HepG2 (cell line): ENCODE results near the gene RAC2. TPM values are rescaled to one million over a fixed set of nuclear protein-coding genes. Genes with fewer than 3 reads are reported as not detected.

Experiments
- ATAC-seq: fragments of 200-7000 bp; cut with Tn5 transposase; 3 replicates; pipeline ENCODE4 v1.9.1; 2020; ENCODE audit warnings: mild to moderate bottlenecking, moderate library complexity
- BruUV-seq: library from RNA; stranded (reverse); fragments of 400-500 nt; replicated peaks from 2 replicates; lab custom pipeline; 2021; lab: Mats Ljungman, UMichigan
- CTCF ChIA-PET: fragments of 300-600 bp; formaldehyde crosslinking; extraction: SDS; loops from one replicate; lab custom pipeline; 2021; ENCODE audit warnings: low total read pairs, inconsistent platforms, low intra/inter-chr PET ratio; lab: Yijun Ruan, JAX
- POLR2A ChIA-PET: fragments of 350-600 bp; sonication (Branson Sonifier 250); formaldehyde crosslinking; loops from one replicate; lab custom pipeline; 2020; ENCODE audit warnings: antibody characterized with exemption, inconsistent platforms; lab: Yijun Ruan, JAX
- DNase-seq: peaks from one replicate; pipeline ENCODE4 v3.0.0-alpha.2; 2015; ENCODE audit warnings: low spot score
- FAIRE-seq: peaks from 3 replicates; lab custom pipeline; 2011; peaks lifted over from hg19 to GRCh38; lab: Jason Lieb, UNC
- H2AFZ ChIP-seq: one replicate; pipeline ENCODE4 v1.6.1; 2011; ENCODE audit warnings: low read length, inconsistent platforms
- H3K27ac ChIP-seq: fragments of 300-600 bp; 3 replicates; pipeline ENCODE4 v1.8.0; 2011; ENCODE audit warnings: mixed run types, mild to moderate bottlenecking, mixed read lengths, low read length, inconsistent platforms; ENCODE audit not compliant: insufficient read depth; ENCODE audit errors: extremely low read length
- H3K27me3 ChIP-seq, 2 experiments: fragments of 200-600 bp in 1 of 2; 2 replicates in 1 of 2; 3 replicates in 1 of 2; pipeline versions ENCODE4 v1.6.0 to v1.8.0; 2011; ENCODE audit warnings: low read length in 2 of 2, mild to moderate bottlenecking in 2 of 2, moderate library complexity in 2 of 2, inconsistent platforms in 1 of 2; ENCODE audit not compliant: insufficient read depth in 2 of 2, control insufficient read depth in 1 of 2
- H3K36me3 ChIP-seq, 2 experiments: fragments of 200-600 bp in 1 of 2; replicated peaks in 1 of 2; 2 replicates in 1 of 2; 3 replicates in 1 of 2; pipeline versions ENCODE4 v1.5.1 to v1.8.0; 2011; ENCODE audit warnings: low read length in 2 of 2, inconsistent platforms in 1 of 2; ENCODE audit not compliant: insufficient read depth in 2 of 2, control insufficient read depth in 1 of 2
- H3K4me1 ChIP-seq: 2 replicates; pipeline ENCODE4 v1.5.1; 2012; ENCODE audit warnings: low read length, inconsistent platforms; ENCODE audit not compliant: insufficient read depth
- H3K4me2 ChIP-seq: 2 replicates; pipeline ENCODE4 v1.6.0; 2011; ENCODE audit warnings: low read depth, low read length, inconsistent platforms
- H3K4me3 ChIP-seq, 3 experiments: fragments of 200-600 bp in 1 of 3; sonication (generic), shearing (Covaris generic) in 1 of 3; replicated peaks in 1 of 3; 2 replicates each; pipeline ENCODE4 v1.5.1; 2011 to 2016; ENCODE audit warnings: low read length in 3 of 3, inconsistent platforms in 2 of 3, low read depth in 2 of 3, mild to moderate bottlenecking in 2 of 3, control low read depth in 1 of 3, mixed read lengths in 1 of 3; ENCODE audit not compliant: insufficient read depth in 1 of 3
- H3K79me2 ChIP-seq: one replicate; pipeline ENCODE4 v1.6.1; 2011; ENCODE audit warnings: low read length, inconsistent platforms; ENCODE audit not compliant: insufficient read depth
- H3K9ac ChIP-seq: 2 replicates; pipeline ENCODE4 v1.6.0; 2011; ENCODE audit warnings: mild to moderate bottlenecking, low read depth, low read length, inconsistent platforms; ENCODE audit not compliant: insufficient read depth
- H3K9me3 ChIP-seq: 2 replicates; pipeline ENCODE4 v1.5.1; 2012; ENCODE audit warnings: mild to moderate bottlenecking, low read length
- H4K20me1 ChIP-seq: 2 replicates; pipeline ENCODE4 v1.6.0; 2011; ENCODE audit warnings: inconsistent platforms, mild to moderate bottlenecking, low read length, moderate library complexity; ENCODE audit not compliant: insufficient read depth
- ATF5 ChIP-seq: sonication (generic); formaldehyde crosslinking; IDR thresholded peaks from 2 replicates; pipeline ENCODE4 v1.4.0; 2020; ENCODE audit warnings: mild to moderate bottlenecking, low read depth, missing genetic modification reagents
- DPF2 ChIP-seq: sonication (generic); formaldehyde crosslinking; IDR thresholded peaks from 2 replicates; pipeline ENCODE4 v1.4.0; 2020; ENCODE audit warnings: mild to moderate bottlenecking, low read depth, missing genetic modification reagents, borderline replicate concordance
- E2F5 ChIP-seq: sonication (generic); formaldehyde crosslinking; conservative IDR thresholded peaks from 2 replicates; pipeline ENCODE4 v1.4.0; 2020; ENCODE audit warnings: missing genetic modification reagents
- FOXJ3 ChIP-seq: sonication (generic); formaldehyde crosslinking; IDR thresholded peaks from 2 replicates; pipeline ENCODE4 v1.4.0; 2020; ENCODE audit warnings: missing genetic modification reagents, mild to moderate bottlenecking, borderline replicate concordance
- HMG20B ChIP-seq: conservative IDR thresholded peaks from 2 replicates; pipeline ENCODE4 v1.6.1; 2016; ENCODE audit warnings: missing genetic modification reagents, missing compliant biosample characterization
- KLF13 ChIP-seq: sonication (generic); formaldehyde crosslinking; IDR thresholded peaks from 2 replicates; pipeline ENCODE4 v1.4.0; 2020; ENCODE audit warnings: mild to moderate bottlenecking, missing genetic modification reagents
- NFE2L1 ChIP-seq: sonication (generic); formaldehyde crosslinking; IDR thresholded peaks from 2 replicates; pipeline ENCODE4 v1.4.0; 2020; ENCODE audit warnings: missing genetic modification reagents, mild to moderate bottlenecking, borderline replicate concordance
- RBM39 ChIP-seq: fragments of 200-400 bp; formaldehyde crosslinking; IDR thresholded peaks from one replicate; pipeline ENCODE4 v1.6.1; 2018; ENCODE audit warnings: antibody characterized with exemption, mild to moderate bottlenecking, low read depth, low read length; ENCODE audit not compliant: poor library complexity, severe bottlenecking
- TGIF2 ChIP-seq: IDR thresholded peaks from 2 replicates; pipeline ENCODE4 v1.6.1; 2016; ENCODE audit warnings: control low read depth, missing compliant biosample characterization
- ZBTB3 ChIP-seq: sonication (generic); formaldehyde crosslinking; IDR thresholded peaks from 2 replicates; pipeline ENCODE4 v1.4.0; 2020; ENCODE audit warnings: low read depth, mild to moderate bottlenecking, moderate library complexity, missing genetic modification reagents, borderline replicate concordance
- ZGPAT ChIP-seq: IDR thresholded peaks from 2 replicates; pipeline ENCODE4 v1.6.1; 2016; ENCODE audit warnings: mild to moderate bottlenecking
- ZNF776 ChIP-seq: sonication (generic); formaldehyde crosslinking; IDR thresholded peaks from 2 replicates; pipeline ENCODE4 v1.4.0; 2020; ENCODE audit warnings: mild to moderate bottlenecking, missing genetic modification reagents
- WGBS: methylation state at CpG from one replicate; pipeline ENCODE4 v1.1.6; 2017; ENCODE audit warnings: low lambda C conversion rate; 5-methylcytosine and 5-hydroxymethylcytosine counted together
- in situ Hi-C: cut with HindIII; loops from 2 replicates; pipeline ENCODE4 v1.10.0; 2017; ENCODE audit warnings: low pct_unique_long_range_greater_than_20kb; ENCODE audit not compliant: extremely low pct_ligation_motif_present
- intact Hi-C: fragments of 100-400 bp; cut with micrococcal nuclease; formaldehyde crosslinking; loops from one replicate; pipeline ENCODE4 v1.10.0; 2022; ENCODE audit not compliant: unreplicated experiment
- polyA plus RNA-seq, 8 experiments: library from polyadenylated mRNA; depleted of rRNA in 3 of 8; stranded (reverse) in 7 of 8; unstranded in 1 of 8; fragments of >200 nt; fragmentation: Illumina TruSeq in 4 of 8; extraction: Trizol in 4 of 8; gene quantifications; 2 replicates each; pipeline versions ENCODE4 v1.2.1 to v1.2.3, GENCODE V29; 2011 to 2016; ENCODE audit warnings: low read depth in 4 of 8, missing spikeins in 1 of 8, mixed read lengths in 1 of 8; ENCODE audit not compliant: insufficient read depth in 1 of 8
- total RNA-seq, 5 experiments: library from RNA; depleted of rRNA; stranded (reverse); fragments of >200 nt; fragmentation: Illumina TruSeq; extraction: Trizol; gene quantifications; 2 replicates each; pipeline ENCODE4 v1.2.3, GENCODE V29; 2016; ENCODE audit warnings: low read depth in 1 of 5
- TF ChIP-seq, protein P1 (sequence below): sonication (generic); formaldehyde crosslinking; IDR thresholded peaks from 2 replicates; pipeline ENCODE4 v1.4.0; 2020; ENCODE audit warnings: missing genetic modification reagents
- TF ChIP-seq, protein P2 (sequence below): sonication (generic); formaldehyde crosslinking; conservative IDR thresholded peaks from 2 replicates; pipeline ENCODE4 v1.8.0; 2022; ENCODE audit warnings: mild to moderate bottlenecking, moderate library complexity, missing genetic modification reagents

The RAC2 gene
- total and polyA plus RNA-seq, 2 of the 13 experiments (the other 11 are each of a cell fraction or from before 2014, with no cell fraction given): 0.73 TPM; not detected in 1

DNA sequence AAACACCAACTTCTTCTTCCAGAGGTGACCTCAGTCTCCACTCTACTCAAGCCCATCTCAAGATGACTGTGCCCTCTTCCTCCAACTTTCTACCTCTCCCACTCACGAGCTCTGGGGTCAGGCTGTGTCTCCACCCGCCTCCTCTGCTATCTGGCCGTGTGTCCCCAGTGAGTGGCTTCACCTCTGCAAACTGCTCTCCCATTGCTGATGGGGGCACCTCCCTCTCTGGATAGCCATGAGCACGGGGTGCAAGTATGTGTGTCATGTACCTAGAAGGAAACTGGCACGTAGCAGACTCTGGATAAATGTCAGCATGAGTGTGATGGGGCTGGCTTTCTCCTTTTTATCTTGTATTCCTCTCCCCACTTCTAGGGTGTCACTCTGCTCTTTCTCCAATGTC, 18.3 kb upstream of the RAC2 start:
- Histone ChIP-seq H3K27me3 (peaks cover 1 to 19% of the 10 kb centered on the region in 2 experiments; a peak in 3 of 5 replicates), H3K9ac (no peak overlapping the region), H3K36me3 (no peaks in the 10 kb centered on the region), H3K4me3 (no peak overlapping the region), H4K20me1 (no peaks in the 10 kb centered on the region), H3K79me2 (no peaks in the 10 kb centered on the region), H3K9me3 (peaks cover 9% of the 10 kb centered on the region), H3K27ac (no peak overlapping the region), H3K4me1 (0 out of 2 replicates have a peak, but pooled peaks cover 3% of the 10 kb centered on the region), H3K4me2 (no peak overlapping the region), H2AFZ (no peak overlapping the region)
- DNase-seq (no peak), ATAC-seq (no peak), FAIRE-seq (no peak)
- WGBS: 4% methylated on average over 4 of the region's 5 CpGs
- BruUV-seq: no TSS peak
- intact Hi-C loops: loop anchor here (5.0 kb wide), 1 partner anchor 60 kb away; no protein-coding TSS in a partner anchor
- TF ChIP-seq, protein P1, sequence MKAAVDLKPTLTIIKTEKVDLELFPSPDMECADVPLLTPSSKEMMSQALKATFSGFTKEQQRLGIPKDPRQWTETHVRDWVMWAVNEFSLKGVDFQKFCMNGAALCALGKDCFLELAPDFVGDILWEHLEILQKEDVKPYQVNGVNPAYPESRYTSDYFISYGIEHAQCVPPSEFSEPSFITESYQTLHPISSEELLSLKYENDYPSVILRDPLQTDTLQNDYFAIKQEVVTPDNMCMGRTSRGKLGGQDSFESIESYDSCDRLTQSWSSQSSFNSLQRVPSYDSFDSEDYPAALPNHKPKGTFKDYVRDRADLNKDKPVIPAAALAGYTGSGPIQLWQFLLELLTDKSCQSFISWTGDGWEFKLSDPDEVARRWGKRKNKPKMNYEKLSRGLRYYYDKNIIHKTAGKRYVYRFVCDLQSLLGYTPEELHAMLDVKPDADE (CRISPR knock-in tag): no peak
- TF ChIP-seq ZGPAT (CRISPR knock-in tag): no peak
- no peak for TF ChIP-seq TGIF2
- TF ChIP-seq FOXJ3 (CRISPR knock-in tag): no peak
- no peak for TF ChIP-seq ATF5 (CRISPR knock-in tag)
- no peak for TF ChIP-seq DPF2
- no peak for TF ChIP-seq NFE2L1 (CRISPR knock-in tag)
- no peak for TF ChIP-seq HMG20B
- TF ChIP-seq KLF13 (CRISPR knock-in tag): no peak
- TF ChIP-seq RBM39: no peak
- TF ChIP-seq, protein P2, sequence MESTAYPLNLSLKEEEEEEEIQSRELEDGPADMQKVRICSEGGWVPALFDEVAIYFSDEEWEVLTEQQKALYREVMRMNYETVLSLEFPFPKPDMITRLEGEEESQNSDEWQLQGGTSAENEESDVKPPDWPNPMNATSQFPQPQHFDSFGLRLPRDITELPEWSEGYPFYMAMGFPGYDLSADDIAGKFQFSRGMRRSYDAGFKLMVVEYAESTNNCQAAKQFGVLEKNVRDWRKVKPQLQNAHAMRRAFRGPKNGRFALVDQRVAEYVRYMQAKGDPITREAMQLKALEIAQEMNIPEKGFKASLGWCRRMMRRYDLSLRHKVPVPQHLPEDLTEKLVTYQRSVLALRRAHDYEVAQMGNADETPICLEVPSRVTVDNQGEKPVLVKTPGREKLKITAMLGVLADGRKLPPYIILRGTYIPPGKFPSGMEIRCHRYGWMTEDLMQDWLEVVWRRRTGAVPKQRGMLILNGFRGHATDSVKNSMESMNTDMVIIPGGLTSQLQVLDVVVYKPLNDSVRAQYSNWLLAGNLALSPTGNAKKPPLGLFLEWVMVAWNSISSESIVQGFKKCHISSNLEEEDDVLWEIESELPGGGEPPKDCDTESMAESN: no peak
- no peak for TF ChIP-seq ZBTB3 (CRISPR knock-in tag)
- no peak for TF ChIP-seq ZNF776 (CRISPR knock-in tag)
- TF ChIP-seq E2F5: no peak
- CTCF ChIA-PET: no interaction called here
- in situ Hi-C loops: no loop called here
- POLR2A ChIA-PET: no interaction called here
